ENCODE measurements around the gene POC1B. TPM values are rescaled to one million over a fixed set of nuclear protein-coding genes. Genes with fewer than 3 reads are reported as not detected.

POC1B gene
- total and polyA plus RNA-seq, 2 donors (not counting 3 experiments of a cell fraction or from before 2014, with no cell fraction given) = 7.1 to 18.2 TPM

DNA sequence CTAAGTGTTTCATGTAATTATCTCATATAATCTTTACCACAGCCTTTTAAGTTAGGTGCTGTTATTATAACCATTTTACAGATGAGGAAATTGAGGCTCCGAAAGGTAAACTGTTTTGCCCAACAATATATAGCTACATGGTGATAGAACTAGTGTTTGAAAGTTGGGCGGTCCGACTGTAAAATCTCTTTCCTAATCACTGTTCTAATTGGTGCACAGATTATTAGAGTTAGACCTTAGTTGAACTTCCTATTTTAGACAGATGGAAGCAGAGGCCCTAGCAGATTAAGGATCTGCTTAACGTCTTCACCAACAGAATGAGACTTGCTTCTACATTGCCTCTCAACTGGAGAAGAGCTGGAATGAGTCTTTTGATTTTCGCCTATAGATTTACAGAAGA, 143.5 kb downstream of the POC1B start:
- DNase-seq (ENCODE audit: low read depth, low spot score) = no peak

More for the DNA sequence above, 143.5 kb downstream of the POC1B start:
- H3K4me3 ChIP-seq (replicated peaks in 1 of 3; ENCODE audit: insufficient read depth in 1 of 3, low read depth in 1 of 3, low read length in 3 of 3) = no peak overlapping the region
- no peak overlapping the region for H3K9ac ChIP-seq (replicated peaks; ENCODE audit: extremely low read depth, insufficient read depth, low read length)
- TF ChIP-seq FOS (IDR thresholded peaks at IDR 0.05; ENCODE audit: borderline replicate concordance, insufficient read depth, low read length) (no peak), MYC (IDR thresholded peaks at IDR 0.05; ENCODE audit: low read depth, low read length) (no peak), JUN (IDR thresholded peaks at IDR 0.05; ENCODE audit: borderline replicate concordance, insufficient read depth, insufficient read length, low read depth) (no peak), POLR2AphosphoS5 (IDR thresholded peaks at IDR 0.05; ENCODE audit: insufficient read depth, low read depth, low read length) (no peak), EZH2 (IDR thresholded peaks at IDR 0.05; ENCODE audit: borderline replicate concordance, low read depth, low read length, severe bottlenecking) (no peak)
- TF ChIP-seq, protein P1, sequence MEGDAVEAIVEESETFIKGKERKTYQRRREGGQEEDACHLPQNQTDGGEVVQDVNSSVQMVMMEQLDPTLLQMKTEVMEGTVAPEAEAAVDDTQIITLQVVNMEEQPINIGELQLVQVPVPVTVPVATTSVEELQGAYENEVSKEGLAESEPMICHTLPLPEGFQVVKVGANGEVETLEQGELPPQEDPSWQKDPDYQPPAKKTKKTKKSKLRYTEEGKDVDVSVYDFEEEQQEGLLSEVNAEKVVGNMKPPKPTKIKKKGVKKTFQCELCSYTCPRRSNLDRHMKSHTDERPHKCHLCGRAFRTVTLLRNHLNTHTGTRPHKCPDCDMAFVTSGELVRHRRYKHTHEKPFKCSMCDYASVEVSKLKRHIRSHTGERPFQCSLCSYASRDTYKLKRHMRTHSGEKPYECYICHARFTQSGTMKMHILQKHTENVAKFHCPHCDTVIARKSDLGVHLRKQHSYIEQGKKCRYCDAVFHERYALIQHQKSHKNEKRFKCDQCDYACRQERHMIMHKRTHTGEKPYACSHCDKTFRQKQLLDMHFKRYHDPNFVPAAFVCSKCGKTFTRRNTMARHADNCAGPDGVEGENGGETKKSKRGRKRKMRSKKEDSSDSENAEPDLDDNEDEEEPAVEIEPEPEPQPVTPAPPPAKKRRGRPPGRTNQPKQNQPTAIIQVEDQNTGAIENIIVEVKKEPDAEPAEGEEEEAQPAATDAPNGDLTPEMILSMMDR (IDR thresholded peaks at IDR 0.05; ENCODE audit: extremely low read depth in 1 of 2, insufficient read depth in 1 of 2, low read depth in 1 of 2, low read length in 2 of 2) = no peak
- ChIA-PET POLR2A (no interaction called here), CTCF (interaction anchor here (1.4 to 1.8 kb wide), 3 partner anchors 13 to 28 kb away, joined by 3 to 4 read pairs (median 4); no protein-coding TSS in a partner anchor)
- H3K36me3 ChIP-seq (ENCODE audit: control insufficient read depth in 2 of 2, extremely low read depth in 1 of 2, insufficient read depth in 2 of 2, low read length in 2 of 2) = no peaks in the 10 kb centered on the region
- H3K4me1 ChIP-seq (ENCODE audit: control insufficient read depth, extremely low read depth, insufficient read depth, low read length) = peaks cover 15% of the 10 kb centered on the region
- intact Hi-C loops (cut with micrococcal nuclease) = no loop called here
- H3K27ac ChIP-seq (ENCODE audit: insufficient read depth, low read depth, low read length) = no peak overlapping the region
- H3K9me1 ChIP-seq (replicated peaks; ENCODE audit: control insufficient read depth, extremely low read depth, insufficient read depth, low read length) = no peaks in the 10 kb centered on the region
- no peaks in the 10 kb centered on the region for H3K9me3 ChIP-seq (replicated peaks; ENCODE audit: control insufficient read depth, insufficient read depth, low read length)
- dilution Hi-C loops (cut with MboI; ENCODE audit: extremely low pct_ligation_motif_present, low sequenced_read_pairs) = no loop called here
- no peak overlapping the region for H2AFZ ChIP-seq (ENCODE audit: low read depth, low read length)
- no peak for FAIRE-seq
- H3K79me2 ChIP-seq (ENCODE audit: control insufficient read depth, insufficient read depth, low read length) = no peaks in the 10 kb centered on the region
- BruUV-seq (replicated peaks) = no TSS peak
- H3K27me3 ChIP-seq (ENCODE audit: control insufficient read depth in 2 of 2, insufficient read depth in 2 of 2, low read length in 2 of 2) = no peaks in the 10 kb centered on the region
- H3K4me2 ChIP-seq (ENCODE audit: insufficient read depth, low read length) = no peak overlapping the region
- H4K20me1 ChIP-seq (replicated peaks; ENCODE audit: control insufficient read depth, extremely low read depth, insufficient read depth, low read length) = no peaks in the 10 kb centered on the region

Data from endothelial cell of umbilical vein (primary cell).